HepG2 (cell line): ENCODE data around the gene RGS19. TPM values are rescaled to one million over a fixed set of nuclear protein-coding genes. Genes with fewer than 3 reads are reported as not detected.
A peak's percentile ranks its signal among the peaks of the same experiment; 100 is the strongest.

ENCODE experiments used
- ARID5B ChIP-seq: IDR thresholded peaks from 2 replicates; pipeline ENCODE4 v1.4.0; 2020; ENCODE audit warnings: mild to moderate bottlenecking, missing genetic modification reagents
- ATM ChIP-seq: fragments of 450-650 bp; IDR thresholded peaks from 2 replicates; pipeline ENCODE4 v1.7.1; 2017; ENCODE audit warnings: mild to moderate bottlenecking, borderline replicate concordance
- BCL3 ChIP-seq: sonication (generic); formaldehyde crosslinking; IDR thresholded peaks from 2 replicates; pipeline ENCODE4 v1.5.1; 2020; ENCODE audit warnings: mild to moderate bottlenecking, missing genetic modification reagents, moderate library complexity
- CENPBD1 ChIP-seq: sonication (generic); formaldehyde crosslinking; IDR thresholded peaks from 2 replicates; pipeline ENCODE4 v1.8.0; 2022; ENCODE audit warnings: missing genetic modification reagents, low read depth, mild to moderate bottlenecking, borderline replicate concordance
- GATA4 ChIP-seq: sonication (generic); IDR thresholded peaks from 2 replicates; pipeline ENCODE4 v1.6.1; 2016; ENCODE audit warnings: antibody characterized with exemption, low read depth, borderline replicate concordance
- MAZ ChIP-seq, 2 experiments: sonication (generic) in 1 of 2; formaldehyde crosslinking in 1 of 2; IDR thresholded peaks; 2 replicates each; pipeline versions ENCODE4 v1.5.0 to v1.6.1; 2012 to 2020; ENCODE audit warnings: low read depth in 2 of 2, mild to moderate bottlenecking in 2 of 2, borderline replicate concordance in 1 of 2, improper control_type of control experiment in 1 of 2, low read length in 1 of 2, missing genetic modification reagents in 1 of 2, moderate library complexity in 1 of 2
- MLX ChIP-seq: IDR thresholded peaks from 2 replicates; pipeline ENCODE4 v1.6.1; 2016
- PRPF4 ChIP-seq: fragments of 200-400 bp; formaldehyde crosslinking; IDR thresholded peaks from 2 replicates; pipeline ENCODE4 v1.6.1; 2016; ENCODE audit warnings: low read length, low read depth; ENCODE audit not compliant: poor library complexity, severe bottlenecking
- RARA ChIP-seq: IDR thresholded peaks from 2 replicates; pipeline ENCODE4 v1.6.1; 2016; ENCODE audit warnings: missing genetic modification reagents, missing compliant biosample characterization
- TAF15 ChIP-seq: fragments of 200-400 bp; formaldehyde crosslinking; IDR thresholded peaks from one replicate; pipeline ENCODE4 v1.6.1; 2018; ENCODE audit warnings: mild to moderate bottlenecking, low read depth, low read length; ENCODE audit not compliant: poor library complexity, severe bottlenecking
- ZNF430 ChIP-seq: sonication (generic); formaldehyde crosslinking; IDR thresholded peaks from 2 replicates; pipeline ENCODE4 v1.9.0; 2021; ENCODE audit warnings: mild to moderate bottlenecking, missing genetic modification reagents
- polyA plus RNA-seq, 8 experiments: library from polyadenylated mRNA; depleted of rRNA in 3 of 8; stranded (reverse) in 7 of 8; unstranded in 1 of 8; fragments of >200 nt; fragmentation: Illumina TruSeq in 4 of 8; extraction: Trizol in 4 of 8; gene quantifications; 2 replicates each; pipeline versions ENCODE4 v1.2.1 to v1.2.3, GENCODE V29; 2011 to 2016; ENCODE audit warnings: low read depth in 4 of 8, missing spikeins in 1 of 8, mixed read lengths in 1 of 8; ENCODE audit not compliant: insufficient read depth in 1 of 8
- total RNA-seq, 5 experiments: library from RNA; depleted of rRNA; stranded (reverse); fragments of >200 nt; fragmentation: Illumina TruSeq; extraction: Trizol; gene quantifications; 2 replicates each; pipeline ENCODE4 v1.2.3, GENCODE V29; 2016; ENCODE audit warnings: low read depth in 1 of 5
- TF ChIP-seq, protein P1 (sequence below): sonication (generic); formaldehyde crosslinking; conservative IDR thresholded peaks from 2 replicates; pipeline ENCODE4 v1.4.0; 2020; ENCODE audit warnings: missing genetic modification reagents
- TF ChIP-seq, protein P2 (sequence below): sonication (generic); formaldehyde crosslinking; IDR thresholded peaks from 2 replicates; pipeline ENCODE4 v1.5.0; 2020; ENCODE audit warnings: missing genetic modification reagents

RGS19 gene
- total and polyA plus RNA-seq, 2 of the 13 experiments (the other 11 are each of a cell fraction or from before 2014, with no cell fraction given), result 10.7 to 11.9 TPM

- TF ChIP-seq, protein P1, sequence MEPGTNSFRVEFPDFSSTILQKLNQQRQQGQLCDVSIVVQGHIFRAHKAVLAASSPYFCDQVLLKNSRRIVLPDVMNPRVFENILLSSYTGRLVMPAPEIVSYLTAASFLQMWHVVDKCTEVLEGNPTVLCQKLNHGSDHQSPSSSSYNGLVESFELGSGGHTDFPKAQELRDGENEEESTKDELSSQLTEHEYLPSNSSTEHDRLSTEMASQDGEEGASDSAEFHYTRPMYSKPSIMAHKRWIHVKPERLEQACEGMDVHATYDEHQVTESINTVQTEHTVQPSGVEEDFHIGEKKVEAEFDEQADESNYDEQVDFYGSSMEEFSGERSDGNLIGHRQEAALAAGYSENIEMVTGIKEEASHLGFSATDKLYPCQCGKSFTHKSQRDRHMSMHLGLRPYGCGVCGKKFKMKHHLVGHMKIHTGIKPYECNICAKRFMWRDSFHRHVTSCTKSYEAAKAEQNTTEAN (CRISPR knock-in tag), result peak; percentile 80
- TF ChIP-seq PRPF4 (no peak), MAZ (IDR thresholded peaks at IDR 0.05; ENCODE audit: borderline replicate concordance, low read depth, low read length) (0 out of 2 replicates have a peak, but pooled peaks have one; percentile 35), MAZ (CRISPR knock-in tag; IDR thresholded peaks at IDR 0.05; ENCODE audit: low read depth) (peak; percentile 69; the same call in 1 of the 2 replicates), TAF15 (peak; percentile 48), BCL3 (CRISPR knock-in tag) (no peak; the same call in 1 of the 2 replicates), GATA4 (0 out of 2 replicates have a peak, but pooled peaks have one; percentile 39), ATM (no peak), MLX (CRISPR knock-in tag) (no peak), CENPBD1 (no peak), ARID5B (CRISPR knock-in tag) (peak; percentile 17; the same call in 1 of the 2 replicates), RARA (CRISPR knock-in tag) (peak; percentile 11; the same call in 1 of the 2 replicates), ZNF430 (CRISPR knock-in tag) (peak; percentile 85; the same call in 1 of the 2 replicates)
- TF ChIP-seq, protein P2, sequence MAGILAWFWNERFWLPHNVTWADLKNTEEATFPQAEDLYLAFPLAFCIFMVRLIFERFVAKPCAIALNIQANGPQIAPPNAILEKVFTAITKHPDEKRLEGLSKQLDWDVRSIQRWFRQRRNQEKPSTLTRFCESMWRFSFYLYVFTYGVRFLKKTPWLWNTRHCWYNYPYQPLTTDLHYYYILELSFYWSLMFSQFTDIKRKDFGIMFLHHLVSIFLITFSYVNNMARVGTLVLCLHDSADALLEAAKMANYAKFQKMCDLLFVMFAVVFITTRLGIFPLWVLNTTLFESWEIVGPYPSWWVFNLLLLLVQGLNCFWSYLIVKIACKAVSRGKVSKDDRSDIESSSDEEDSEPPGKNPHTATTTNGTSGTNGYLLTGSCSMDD (CRISPR knock-in tag), result no peak
These were observed 37.1 kb downstream of the RGS19 start (continued) for GRCh38 chr20:64042054-64042781.
